Astrocyte (in vitro differentiated cells and primary cell): Measurements from ENCODE around the gene PALLD. TPM values are rescaled to one million over a fixed set of nuclear protein-coding genes. Genes with fewer than 3 reads are reported as not detected.
A peak's percentile ranks its signal among the peaks of the same experiment; 100 is the strongest.

ENCODE experiments used
- DNase-seq: peaks from one replicate; pipeline ENCODE4 v3.0.0-alpha.2; 2010; ENCODE audit warnings: low read depth
- FAIRE-seq: peaks from 2 replicates; lab custom pipeline; 2011; peaks lifted over from hg19 to GRCh38; lab: Jason Lieb, UNC
- H2AFZ ChIP-seq: 2 replicates; pipeline ENCODE4 v1.6.0; 2012; ENCODE audit warnings: low read depth, low read length, inconsistent platforms
- H3K27ac ChIP-seq: 2 replicates; pipeline ENCODE4 v1.5.1; 2011; ENCODE audit warnings: low read depth, low read length, inconsistent platforms
- H3K27me3 ChIP-seq: 2 replicates; pipeline ENCODE4 v1.6.0; 2011; ENCODE audit warnings: low read length, inconsistent platforms; ENCODE audit not compliant: insufficient read depth
- H3K36me3 ChIP-seq: 2 replicates; pipeline ENCODE4 v1.5.1; 2011; ENCODE audit warnings: low read length, inconsistent platforms; ENCODE audit not compliant: insufficient read depth
- H3K4me1 ChIP-seq: 2 replicates; pipeline ENCODE4 v1.5.1; 2011; ENCODE audit warnings: low read length, inconsistent platforms; ENCODE audit not compliant: insufficient read depth
- H3K4me2 ChIP-seq: 2 replicates; pipeline ENCODE4 v1.6.0; 2012; ENCODE audit warnings: low read length, inconsistent platforms
- H3K4me3 ChIP-seq: 2 replicates; pipeline ENCODE4 v1.5.1; 2011; ENCODE audit warnings: low read depth, mild to moderate bottlenecking, low read length, inconsistent platforms; ENCODE audit not compliant: insufficient read depth
- H3K79me2 ChIP-seq: 2 replicates; pipeline ENCODE4 v1.6.0; 2012; ENCODE audit warnings: mild to moderate bottlenecking, low read length, inconsistent platforms; ENCODE audit not compliant: insufficient read depth
- H3K9ac ChIP-seq: 2 replicates; pipeline ENCODE4 v1.6.0; 2012; ENCODE audit warnings: mild to moderate bottlenecking, low read length, inconsistent platforms
- H3K9me3 ChIP-seq: 2 replicates; pipeline ENCODE4 v1.5.1; 2012; ENCODE audit warnings: low read depth, mild to moderate bottlenecking, low read length, inconsistent platforms; ENCODE audit not compliant: insufficient read depth
- H4K20me1 ChIP-seq: 2 replicates; pipeline ENCODE4 v1.6.0; 2012; ENCODE audit warnings: low read length, inconsistent platforms; ENCODE audit not compliant: insufficient read depth
- H3K27ac Mint-ChIP-seq: one replicate; pipeline ENCODE4 v1.8.0; 2021; ENCODE audit warnings: mild to moderate bottlenecking, mixed read lengths; ENCODE audit not compliant: unreplicated experiment
- H3K27me3 Mint-ChIP-seq: one replicate; pipeline ENCODE4 v1.8.0; 2021; ENCODE audit warnings: low read depth, mixed read lengths; ENCODE audit not compliant: unreplicated experiment
- H3K36me3 Mint-ChIP-seq: one replicate; pipeline ENCODE4 v1.8.0; 2021; ENCODE audit warnings: low read depth, mixed read lengths; ENCODE audit not compliant: unreplicated experiment
- H3K4me1 Mint-ChIP-seq: one replicate; pipeline ENCODE4 v1.8.0; 2021; ENCODE audit warnings: low read depth, mixed read lengths; ENCODE audit not compliant: unreplicated experiment
- H3K4me3 Mint-ChIP-seq: one replicate; pipeline ENCODE4 v1.8.0; 2021; ENCODE audit warnings: mild to moderate bottlenecking, moderate library complexity, mixed read lengths; ENCODE audit not compliant: unreplicated experiment
- H3K9me3 Mint-ChIP-seq: one replicate; pipeline ENCODE4 v1.8.0; 2021; ENCODE audit warnings: mild to moderate bottlenecking, mixed read lengths; ENCODE audit not compliant: unreplicated experiment
- EZH2 ChIP-seq: IDR thresholded peaks from 2 replicates; pipeline ENCODE4 v1.6.1; 2012; ENCODE audit warnings: mild to moderate bottlenecking, low read length, inconsistent platforms; ENCODE audit not compliant: insufficient read depth
- total RNA-seq: library from RNA; stranded (reverse); gene quantifications from 2 replicates; pipeline ENCODE4 v1.2.1, GENCODE V29; 2021
- TF ChIP-seq, protein P1 (sequence below): IDR thresholded peaks from 2 replicates; pipeline ENCODE4 v1.5.1; 2011; ENCODE audit warnings: low read depth, mild to moderate bottlenecking, inconsistent platforms, low read length, moderate library complexity; ENCODE audit not compliant: insufficient read depth

PALLD gene
- total RNA-seq, 1 donor from 2014 or later, result 498 TPM

- Histone ChIP-seq H2AFZ (no peak overlapping the region), H3K4me3 (no peak overlapping the region), H3K9ac (no peak overlapping the region), H3K4me1 (no peaks in the 10 kb centered on the region), H3K4me2 (no peak overlapping the region), H3K9me3 (no peaks in the 10 kb centered on the region), H3K27me3 (no peaks in the 10 kb centered on the region), H3K27ac (no peak overlapping the region), H3K79me2 (peaks cover 12% of the 10 kb centered on the region), H3K36me3 (peaks cover 5% of the 10 kb centered on the region), H4K20me1 (no peaks in the 10 kb centered on the region)
- DNase-seq (no peak), FAIRE-seq (no peak)
- TF ChIP-seq, protein P1, sequence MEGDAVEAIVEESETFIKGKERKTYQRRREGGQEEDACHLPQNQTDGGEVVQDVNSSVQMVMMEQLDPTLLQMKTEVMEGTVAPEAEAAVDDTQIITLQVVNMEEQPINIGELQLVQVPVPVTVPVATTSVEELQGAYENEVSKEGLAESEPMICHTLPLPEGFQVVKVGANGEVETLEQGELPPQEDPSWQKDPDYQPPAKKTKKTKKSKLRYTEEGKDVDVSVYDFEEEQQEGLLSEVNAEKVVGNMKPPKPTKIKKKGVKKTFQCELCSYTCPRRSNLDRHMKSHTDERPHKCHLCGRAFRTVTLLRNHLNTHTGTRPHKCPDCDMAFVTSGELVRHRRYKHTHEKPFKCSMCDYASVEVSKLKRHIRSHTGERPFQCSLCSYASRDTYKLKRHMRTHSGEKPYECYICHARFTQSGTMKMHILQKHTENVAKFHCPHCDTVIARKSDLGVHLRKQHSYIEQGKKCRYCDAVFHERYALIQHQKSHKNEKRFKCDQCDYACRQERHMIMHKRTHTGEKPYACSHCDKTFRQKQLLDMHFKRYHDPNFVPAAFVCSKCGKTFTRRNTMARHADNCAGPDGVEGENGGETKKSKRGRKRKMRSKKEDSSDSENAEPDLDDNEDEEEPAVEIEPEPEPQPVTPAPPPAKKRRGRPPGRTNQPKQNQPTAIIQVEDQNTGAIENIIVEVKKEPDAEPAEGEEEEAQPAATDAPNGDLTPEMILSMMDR, result no peak
- no peak for TF ChIP-seq EZH2
- no peaks in the 10 kb centered on the region for H3K27me3 Mint-ChIP-seq
- peak overlapping the region; percentile 81 for H3K27ac Mint-ChIP-seq
- no peaks in the 10 kb centered on the region for H3K9me3 Mint-ChIP-seq
- H3K36me3 Mint-ChIP-seq, result peaks cover 19% of the 10 kb centered on the region
- H3K4me1 Mint-ChIP-seq, result peaks cover 32% of the 10 kb centered on the region
- H3K4me3 Mint-ChIP-seq, result peak overlapping the region; percentile 95
Observed at GRCh38 chr4:168475745-168476144, 21.1 kb upstream of the PALLD start.

GRCh38 chr4:168478868-168479267 lies 18.0 kb upstream of the PALLD start:
- no peak overlapping the region for H3K9ac ChIP-seq
- peaks cover 14% of the 10 kb centered on the region for H3K4me1 ChIP-seq
- Mint-ChIP-seq H3K27me3 (no peaks in the 10 kb centered on the region), H3K9me3 (no peaks in the 10 kb centered on the region), H3K4me1 (peaks cover 58% of the 10 kb centered on the region), H3K36me3 (peaks cover 6% of the 10 kb centered on the region), H3K27ac (peak overlapping the region; percentile 99), H3K4me3 (peak overlapping the region; percentile 95)
- H3K4me2 ChIP-seq, result peak overlapping the region; percentile 91
- DNase-seq (no peak), FAIRE-seq (peak; percentile 26)
- no peaks in the 10 kb centered on the region for H3K27me3 ChIP-seq
- TF ChIP-seq EZH2, result no peak
- TF ChIP-seq, protein P1, result no peak
- no peaks in the 10 kb centered on the region for H3K36me3 ChIP-seq
- peaks cover 12% of the 10 kb centered on the region for H3K79me2 ChIP-seq
- H4K20me1 ChIP-seq, result no peaks in the 10 kb centered on the region
- no peak overlapping the region for H3K4me3 ChIP-seq
- H3K9me3 ChIP-seq, result no peaks in the 10 kb centered on the region
- H2AFZ ChIP-seq, result no peak overlapping the region
- no peak overlapping the region for H3K27ac ChIP-seq

DNA sequence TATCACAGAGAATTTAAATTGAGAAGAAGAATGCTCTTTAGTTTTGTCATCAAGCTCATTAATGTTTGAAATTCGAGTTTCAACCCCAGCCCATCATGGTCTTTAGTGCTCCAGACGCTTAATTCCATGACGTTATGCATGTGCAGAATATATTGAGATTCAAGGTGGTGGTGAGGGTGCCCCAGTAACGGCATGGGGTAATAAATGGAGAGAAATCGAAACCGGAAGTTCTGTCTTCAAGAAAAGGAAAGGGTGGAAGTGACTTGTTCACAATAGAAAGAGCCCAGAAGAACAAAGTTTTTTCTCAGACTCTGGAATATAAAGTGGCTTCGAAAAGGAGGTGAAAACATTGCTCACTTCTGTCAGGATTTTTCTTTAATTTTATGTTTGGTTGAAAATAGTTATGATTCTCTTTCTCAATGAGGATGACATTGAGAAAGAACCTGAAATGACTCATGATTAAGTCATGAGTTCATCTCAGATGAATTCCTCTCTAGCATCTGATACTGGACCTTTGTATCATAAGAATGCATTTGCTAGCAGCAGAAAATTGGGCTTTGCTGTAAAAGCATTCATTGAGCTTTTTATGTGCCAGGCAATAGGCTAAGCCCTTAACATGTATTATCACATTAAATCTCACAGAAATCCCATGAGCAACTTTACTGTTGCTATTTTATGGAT lies 15.8 kb upstream of the PALLD start:
- DNase-seq, result peak; percentile 83
- no peaks in the 10 kb centered on the region for H3K9me3 ChIP-seq
- H3K4me1 Mint-ChIP-seq, result peaks cover 61% of the 10 kb centered on the region
- no peaks in the 10 kb centered on the region for H3K36me3 ChIP-seq
- no peaks in the 10 kb centered on the region for H3K27me3 Mint-ChIP-seq
- no peaks in the 10 kb centered on the region for H3K9me3 Mint-ChIP-seq
- peak; percentile 85 for FAIRE-seq
- peak overlapping the region; percentile 91 for H3K4me2 ChIP-seq
- H3K4me3 Mint-ChIP-seq, result peak overlapping the region; percentile 95
- peaks cover 21% of the 10 kb centered on the region for H3K4me1 ChIP-seq
- peak overlapping the region; percentile 99 for H3K27ac Mint-ChIP-seq
- peak overlapping the region; percentile 67 for H3K4me3 ChIP-seq
- no peaks in the 10 kb centered on the region for H4K20me1 ChIP-seq
- H2AFZ ChIP-seq, result peak overlapping the region; percentile 88
- no peak for TF ChIP-seq EZH2
- TF ChIP-seq, protein P1, result no peak
- no peaks in the 10 kb centered on the region for H3K27me3 ChIP-seq
- peak overlapping the region; percentile 89 for H3K27ac ChIP-seq
- peaks cover 4% of the 10 kb centered on the region for H3K36me3 Mint-ChIP-seq
- peak overlapping the region; percentile 93 for H3K9ac ChIP-seq
- peaks cover 12% of the 10 kb centered on the region for H3K79me2 ChIP-seq
